HG02970 (cell line): ENCODE results near the gene PRR23B.
"Not testable (repeated sequence)": the region's sequence is repeated elsewhere in the genome, so short reads cannot be mapped to it uniquely, and the experiment has no call there.

ENCODE experiments used
- ATAC-seq: cut with Tn5 transposase; IDR thresholded peaks from one replicate; pipeline ENCODE4 v1.9.1; 2021; ENCODE audit warnings: mild to moderate bottlenecking, moderate library complexity, moderate number of reproducible peaks; ENCODE audit not compliant: unreplicated experiment, low FRiP score

The PRR23B gene

DNA sequence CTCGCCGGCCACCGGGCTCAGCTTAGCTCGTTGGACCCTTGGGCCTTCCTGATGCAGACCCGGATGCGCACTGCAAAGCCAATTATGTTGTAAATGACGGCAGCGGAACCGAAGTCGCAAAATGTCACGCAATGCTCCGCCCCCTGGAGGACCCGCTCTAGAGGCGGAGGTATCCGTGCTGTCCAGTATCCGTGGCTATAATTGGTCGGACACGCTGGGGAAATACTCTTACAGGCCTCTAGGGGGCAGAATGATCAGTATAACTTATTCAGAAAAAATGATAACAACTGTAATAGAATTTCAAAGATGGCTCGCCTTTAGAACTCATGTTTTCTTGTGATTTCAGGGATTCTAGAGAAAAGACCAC lies at the start of gene PRR23B:
PRR23B (minus strand) TSS at position 59 of the 367 bp plus-strand sequence. CDS start 265 bp downstream, outside the sequence.
- no peak for ATAC-seq

DNA sequence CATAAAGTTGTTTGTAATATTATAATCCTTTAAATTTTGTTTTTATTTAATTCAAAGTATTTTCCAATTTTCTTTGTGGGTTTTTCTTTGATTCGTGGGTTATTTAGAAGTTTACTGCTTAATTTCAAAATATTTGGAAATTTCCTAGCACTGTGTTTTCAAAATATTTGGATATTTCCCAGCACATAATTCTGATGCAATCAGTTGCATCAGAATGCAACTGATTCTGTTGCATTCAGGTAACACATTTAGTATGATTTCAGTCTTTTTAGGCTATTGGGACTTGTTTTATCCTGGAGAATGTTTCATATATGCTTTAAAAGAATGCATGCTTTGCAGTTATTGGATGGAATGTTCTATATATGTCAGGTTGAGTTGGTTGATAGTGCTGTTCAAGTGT lies 42.2 kb upstream of the PRR23B start:
- no peak for ATAC-seq

GRCh38 chr3:139052802-139053600 lies 32.3 kb upstream of the PRR23B start:
- ATAC-seq: no peak

DNA sequence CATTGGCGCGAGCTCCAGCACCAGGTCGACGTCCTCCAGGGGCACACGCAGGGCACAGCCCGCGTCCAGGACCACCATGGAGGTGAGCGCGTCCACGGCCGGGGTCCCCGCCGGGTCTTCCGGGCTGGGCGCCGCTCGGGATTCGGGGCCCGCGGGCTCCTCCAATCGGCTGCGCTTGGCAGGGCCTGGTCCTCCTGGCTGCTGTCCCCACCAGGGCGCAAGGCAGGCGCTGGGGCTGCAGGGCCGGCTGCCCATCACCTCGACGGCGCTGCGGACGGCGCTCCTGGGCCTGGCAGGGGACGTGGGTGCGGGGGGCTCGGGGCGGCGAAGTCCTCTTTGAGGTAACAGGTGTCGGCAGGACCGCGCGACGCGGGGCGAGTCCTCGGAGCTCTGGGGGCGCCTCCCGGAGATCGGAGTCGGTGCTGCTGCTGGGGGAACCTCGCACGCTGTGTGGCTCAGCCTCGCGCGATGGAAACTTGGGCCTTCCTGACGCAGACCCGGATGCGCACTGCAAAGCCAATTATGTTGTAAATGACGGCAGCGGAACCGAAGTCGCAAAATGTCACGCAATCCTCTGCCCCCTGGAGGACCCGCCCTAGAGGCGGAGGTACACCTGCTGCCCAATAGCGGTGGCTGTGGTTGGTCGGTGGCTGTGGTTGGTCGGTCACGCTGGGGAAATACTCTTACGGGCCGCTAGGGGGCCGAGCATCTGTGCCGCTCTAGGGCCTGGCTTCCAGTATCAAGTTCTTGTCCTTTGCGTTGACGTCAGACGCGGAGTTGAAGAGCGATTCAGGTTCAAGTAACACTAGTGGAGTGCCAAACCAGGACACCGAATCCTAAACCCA lies 23.9 kb upstream of the PRR23B start, which contains the start of gene PRR23C:
PRR23C (minus strand) TSS at position 527 of the 845 bp plus-strand sequence; CDS start at position 255, 272 bp downstream.
- ATAC-seq: no peak

DNA sequence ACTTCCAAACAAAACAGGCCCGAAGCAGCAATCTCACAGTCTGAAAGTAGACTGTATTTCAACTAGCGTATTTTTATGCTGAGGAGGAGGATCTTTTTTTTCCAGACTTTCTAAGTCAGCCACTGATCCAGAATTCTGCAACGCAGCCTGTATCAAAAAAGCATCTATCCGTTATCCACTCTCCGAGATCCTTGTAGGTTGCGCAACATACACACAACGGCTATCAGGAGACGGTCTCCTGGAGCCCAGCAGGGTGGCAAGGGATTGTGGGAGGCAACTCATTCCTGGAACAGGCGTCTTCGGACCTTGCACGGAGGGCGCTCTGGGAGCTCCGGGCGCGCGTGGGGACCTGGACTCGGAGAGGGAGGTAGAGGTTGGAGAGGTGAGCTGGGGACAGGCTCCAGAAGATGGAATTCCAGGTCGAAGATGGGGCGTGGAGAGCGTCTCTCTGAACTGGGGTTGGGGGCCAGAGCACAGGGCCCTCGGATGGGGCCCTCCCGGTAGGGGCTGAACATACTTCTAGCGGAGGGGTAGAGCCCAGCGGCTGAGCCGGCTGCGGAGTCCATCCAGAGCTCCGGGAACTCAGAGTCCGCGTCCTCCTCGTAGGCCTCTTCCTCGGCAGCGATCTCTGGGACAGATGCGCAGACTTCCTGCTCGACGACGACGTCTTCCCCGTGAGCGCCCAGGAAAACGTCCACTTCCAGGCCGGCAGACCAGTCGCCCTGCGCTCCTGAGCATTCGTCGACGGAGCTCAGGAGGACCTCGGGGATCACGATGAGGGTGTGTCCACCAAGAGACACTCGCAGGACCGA lies 23.0 kb upstream of the PRR23B start:
- ATAC-seq: no peak

DNA sequence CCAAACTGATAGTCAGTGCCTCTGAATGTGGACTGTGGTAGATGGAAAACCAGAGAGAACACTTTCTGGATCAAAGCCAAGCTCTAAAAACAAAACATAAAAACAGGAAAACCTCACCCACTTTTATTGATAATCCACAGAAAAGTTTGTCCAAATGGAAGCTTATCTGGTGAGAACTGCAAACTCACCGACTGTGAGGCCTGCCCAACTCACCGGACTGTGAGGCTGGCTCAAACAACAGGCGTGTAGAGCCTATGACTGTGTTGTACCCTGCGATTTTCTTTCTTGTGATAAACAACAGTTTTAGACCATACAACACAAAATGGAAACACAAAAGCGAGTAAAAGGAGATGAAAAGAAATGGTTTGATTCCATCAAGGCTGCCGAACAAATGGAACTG lies 16.8 kb upstream of the PRR23B start:
- no peak for ATAC-seq

DNA sequence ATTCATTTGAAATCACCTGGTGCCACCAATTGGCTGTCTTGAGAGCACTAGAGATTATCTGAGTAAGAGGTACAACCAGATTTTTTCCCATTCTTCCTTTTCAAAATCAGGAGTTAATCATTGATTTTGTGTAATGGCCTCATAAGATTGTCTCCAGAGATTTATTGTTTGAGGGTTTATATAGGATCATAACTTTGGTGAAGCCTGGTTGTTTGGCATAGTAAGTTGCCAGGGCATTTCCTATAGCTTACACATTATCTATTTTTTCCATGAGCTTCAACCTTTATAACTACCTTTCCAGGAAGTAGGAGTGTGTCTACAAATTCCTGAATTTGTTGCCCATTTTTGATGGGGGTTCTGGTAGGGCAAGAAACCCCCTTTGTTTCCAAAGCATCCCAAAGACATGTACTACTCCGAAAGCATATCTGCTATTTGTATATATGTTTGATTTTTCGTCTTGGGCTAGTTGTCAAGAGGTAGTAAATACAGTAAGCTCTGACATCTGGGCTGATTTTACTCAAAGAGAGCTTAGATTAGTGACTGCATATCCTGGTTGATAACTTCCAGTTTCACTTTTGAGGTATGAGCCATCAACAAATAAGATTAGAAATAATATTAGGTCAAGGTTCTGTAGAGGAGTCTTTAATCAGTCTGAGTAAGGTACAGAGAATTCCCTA lies 11.7 kb upstream of the PRR23B start:
- no peak for ATAC-seq

DNA sequence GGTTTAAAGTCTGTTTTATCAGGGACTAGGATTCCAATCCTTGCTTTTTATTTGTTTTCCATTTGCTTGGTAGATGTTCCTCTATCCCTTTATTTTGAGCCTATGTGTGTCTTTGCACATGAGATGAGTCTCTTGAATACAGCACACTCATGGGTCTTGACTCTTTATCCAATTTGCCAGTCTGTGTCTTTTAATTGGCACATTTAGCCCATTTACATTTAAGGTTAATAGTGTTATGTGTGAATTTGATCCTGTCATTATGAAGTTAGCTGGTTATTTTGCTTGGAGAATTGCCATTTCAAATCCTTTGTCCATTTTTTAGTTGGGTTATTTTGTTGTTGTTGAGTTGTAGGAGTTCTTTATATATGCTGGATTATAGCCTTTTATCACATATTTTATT lies 9.8 kb upstream of the PRR23B start:
- ATAC-seq: not testable (repeated sequence)

GRCh38 chr3:139024968-139025367 lies 4.2 kb upstream of the PRR23B start:
- no peak for ATAC-seq

DNA sequence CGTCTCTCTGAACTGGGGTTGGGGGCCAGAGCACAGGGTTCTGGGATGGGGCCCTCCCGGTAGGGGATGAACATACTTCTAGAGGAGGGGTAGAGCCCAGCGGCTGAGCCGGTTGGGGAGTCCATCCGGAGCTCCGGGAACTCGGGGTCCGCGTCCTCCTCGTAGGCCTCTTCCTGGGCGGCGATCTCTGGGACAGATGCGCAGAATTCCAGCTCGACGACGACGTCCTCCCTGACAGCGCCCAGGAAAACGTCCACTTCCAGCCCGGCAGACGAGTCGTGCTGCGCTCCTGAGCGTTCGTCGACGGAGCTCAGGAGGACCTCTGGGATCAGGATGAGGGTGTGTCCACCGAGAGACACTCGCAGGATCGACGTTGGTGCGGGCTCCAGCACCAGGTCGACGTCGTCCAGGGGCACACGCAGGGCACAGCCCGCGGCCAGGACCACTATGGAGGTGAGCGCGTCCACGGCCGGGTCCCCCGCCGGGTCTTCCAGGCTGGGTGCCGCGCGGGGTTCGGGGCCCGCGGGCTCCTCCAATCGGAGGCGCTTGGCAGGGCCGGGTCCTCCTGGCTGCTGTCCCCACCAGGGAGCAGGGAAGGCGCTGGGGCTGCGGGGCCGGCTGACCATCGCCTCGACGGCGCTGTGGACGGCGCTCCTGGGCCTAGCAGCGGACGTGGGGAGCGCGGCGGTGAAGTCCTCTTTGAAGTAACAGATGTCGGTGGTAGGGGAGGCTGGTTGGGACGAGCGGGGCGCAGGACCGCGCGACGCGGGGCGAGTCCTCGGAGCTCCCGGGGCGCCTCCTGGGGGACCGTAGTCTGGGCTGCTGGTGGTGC lies 474 bp downstream of the PRR23B start:
- no peak for ATAC-seq

DNA sequence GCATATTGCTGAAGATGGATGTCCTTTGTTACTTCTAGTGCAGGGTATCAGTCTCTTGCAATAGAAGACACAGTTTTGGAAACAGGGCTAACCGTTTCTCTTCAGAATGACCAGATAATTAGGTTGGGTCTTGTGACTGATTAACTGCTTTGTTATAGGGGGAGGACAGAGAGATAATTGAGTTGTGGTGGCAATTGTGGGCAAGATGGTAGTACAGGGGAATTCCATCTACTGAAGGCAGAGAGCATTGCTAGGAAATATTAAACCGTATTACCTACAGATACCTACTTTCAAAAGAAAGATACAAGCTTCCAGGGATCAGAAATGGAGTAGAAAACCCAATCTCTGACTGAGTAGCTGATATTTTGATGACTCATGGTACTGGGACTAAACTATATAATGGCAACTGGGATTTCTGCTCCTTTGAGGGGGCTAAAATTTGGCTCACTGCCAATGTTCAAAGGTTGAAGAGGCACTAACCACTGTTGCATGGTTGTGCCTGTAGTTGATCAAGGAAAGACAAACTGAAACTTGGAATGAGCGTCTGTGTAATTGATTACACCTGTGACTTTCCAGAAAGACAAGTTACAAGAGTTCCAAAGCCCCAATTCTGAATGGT lies 4.2 kb downstream of the PRR23B start:
- ATAC-seq: no peak

- ATAC-seq: no peak
Observed at GRCh38 chr3:139006051-139006716, 14.5 kb downstream of the PRR23B start, which contains the start of gene PRR23A. Gene PRR23A (minus strand): TSS chr3:139006268. CDS start chr3:139006268, 0 bp downstream.

DNA sequence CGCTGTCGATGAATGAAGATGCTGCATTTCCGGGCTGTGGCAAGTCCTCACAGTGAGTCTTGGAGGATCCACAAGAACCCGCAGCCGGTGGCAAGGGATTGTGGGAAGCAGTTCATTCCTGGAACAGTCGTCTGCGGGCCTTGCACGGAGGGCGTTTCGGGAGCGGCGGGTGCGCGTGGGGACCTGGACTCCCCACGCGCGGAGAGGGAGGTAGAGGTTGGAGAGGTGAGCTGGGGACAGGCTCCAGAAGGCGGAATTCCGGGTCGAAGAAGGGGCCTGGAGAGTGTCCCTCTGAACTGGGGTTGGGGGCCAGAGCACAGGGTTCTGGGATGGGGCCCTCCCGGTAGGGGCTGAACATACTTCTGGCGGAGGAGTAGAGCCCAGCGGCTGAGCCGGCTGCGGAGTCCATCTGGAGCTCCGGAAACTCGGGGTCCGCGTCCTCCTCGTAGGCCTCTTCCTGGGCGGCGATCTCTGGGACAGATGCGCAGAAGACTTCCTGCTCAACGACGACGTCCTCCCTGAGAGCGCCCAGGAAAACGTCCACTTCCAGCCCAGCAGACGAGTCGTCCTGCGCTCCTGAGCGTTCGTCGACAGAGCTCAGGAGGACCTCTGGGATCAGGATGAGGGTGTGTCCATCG lies 15.3 kb downstream of the PRR23B start:
- ATAC-seq: no peak

DNA sequence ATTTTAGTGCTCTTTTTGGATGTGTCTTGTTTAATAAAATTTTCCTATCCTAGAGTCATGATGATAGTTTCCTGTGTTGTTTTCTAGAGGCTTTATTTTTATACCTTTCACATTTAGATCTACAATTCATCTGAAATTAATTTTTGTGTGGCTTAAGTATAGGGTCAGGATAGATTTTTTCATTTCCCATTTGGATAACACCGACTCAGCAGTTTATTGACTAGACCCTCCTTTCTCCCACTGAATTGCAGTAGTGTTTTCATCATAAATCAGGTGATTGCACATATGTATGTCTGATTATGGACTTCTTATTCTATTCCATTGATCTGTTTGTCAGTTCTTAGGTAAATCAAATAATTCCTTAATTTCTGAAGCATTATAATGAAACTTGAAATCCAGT lies 25.0 kb downstream of the PRR23B start:
- no peak for ATAC-seq

DNA sequence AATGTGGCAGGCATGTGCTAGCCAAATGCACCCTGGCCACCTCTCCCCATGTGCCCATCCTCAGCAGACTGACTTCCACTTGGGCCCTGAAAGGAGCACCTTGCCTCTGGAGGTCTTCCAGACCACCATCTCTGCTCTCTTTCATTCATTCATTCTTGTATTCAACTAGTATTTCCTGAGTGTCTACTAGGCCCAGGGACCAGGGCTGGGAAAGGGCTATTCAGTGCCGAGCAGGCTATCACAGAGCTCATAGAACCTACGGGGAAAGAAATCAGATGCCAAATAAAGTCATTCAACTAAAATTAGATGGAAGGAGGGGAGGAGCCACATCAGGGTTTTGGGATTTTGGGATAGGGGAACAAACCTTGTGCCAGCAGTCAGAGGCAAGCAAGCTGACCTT lies 33.5 kb downstream of the PRR23B start:
- no peak for ATAC-seq

DNA sequence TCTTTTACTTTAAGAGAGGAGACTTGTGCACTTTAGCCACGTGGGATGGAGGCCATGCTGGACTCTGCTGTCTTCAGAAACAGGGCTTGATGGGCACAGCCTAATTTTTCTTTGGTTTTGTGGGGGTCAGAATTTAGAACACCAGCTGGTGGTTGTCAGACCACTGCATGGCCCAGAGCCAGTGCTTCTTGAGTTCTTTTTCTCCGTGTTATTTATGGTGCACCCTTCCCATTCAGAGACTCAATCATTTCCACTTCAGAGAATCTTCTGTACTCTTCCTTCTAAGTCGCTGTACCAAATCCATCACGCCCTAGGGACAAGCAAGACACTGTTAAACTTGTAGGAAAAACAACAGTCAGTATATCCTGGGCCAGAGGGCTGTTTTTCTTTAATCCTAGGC lies 34.8 kb downstream of the PRR23B start:
- ATAC-seq: no peak

DNA sequence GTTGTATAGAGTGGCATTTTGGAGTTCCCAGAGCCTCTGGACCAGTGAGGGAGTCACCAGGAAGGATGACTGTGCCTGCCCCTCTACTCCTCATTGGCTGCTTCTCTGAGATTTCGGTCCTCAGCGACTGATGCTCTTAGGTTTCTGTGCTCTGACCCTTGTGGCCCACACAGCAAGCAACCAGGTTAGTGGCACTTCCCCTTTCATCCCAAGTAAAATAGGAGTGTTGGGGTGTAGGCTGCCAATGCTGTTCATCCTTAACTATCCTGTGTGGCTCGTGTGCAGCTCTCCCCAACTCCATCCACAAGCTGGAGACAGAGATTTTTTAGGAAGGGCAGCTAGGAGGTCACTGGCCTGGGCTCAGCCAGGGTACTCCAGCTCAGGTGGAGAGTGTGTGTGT lies 35.9 kb downstream of the PRR23B start:
- ATAC-seq: no peak

DNA sequence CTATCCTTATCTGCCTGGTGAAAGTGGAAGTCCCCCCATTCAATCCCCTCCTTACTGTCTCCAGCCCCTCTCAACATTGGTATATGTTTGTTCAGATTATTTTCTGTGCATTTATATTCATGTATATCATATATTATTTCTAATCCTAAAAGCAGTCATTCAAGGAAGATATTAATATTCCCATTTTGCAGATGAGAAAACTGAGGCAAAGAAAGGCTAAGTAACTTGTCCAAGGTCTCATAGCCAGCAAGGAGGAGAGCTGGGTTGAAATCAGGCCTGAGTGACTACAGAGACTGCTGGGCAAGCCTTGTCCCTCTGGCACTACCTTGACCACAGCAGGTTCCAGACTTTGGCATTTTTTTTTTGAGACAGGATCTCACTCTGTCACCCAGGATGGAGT lies 44.7 kb downstream of the PRR23B start:
- ATAC-seq: no peak
